A549 (cell line): ENCODE data around the gene DARS1. TPM values are rescaled to one million over a fixed set of nuclear protein-coding genes. Genes with fewer than 3 reads are reported as not detected.
A peak's percentile ranks its signal among the peaks of the same experiment; 100 is the strongest.

ENCODE experiments used
- ATAC-seq, 2 experiments: fragments of 200-7000 bp in 1 of 2; fragments of >200 bp in 1 of 2; cut with Nextera tagmentation in 1 of 2; cut with Tn5 transposase in 1 of 2; 3 replicates each; pipeline versions ENCODE4 v1.8.0 to v1.9.1; 2018 to 2020; ENCODE audit warnings: mild to moderate bottlenecking in 1 of 2, moderate library complexity in 1 of 2
- CTCF ChIA-PET: fragments of 300-600 bp; sonication (Branson Sonifier 250); formaldehyde crosslinking; extraction: SDS; loops from one replicate; lab custom pipeline; 2021; ENCODE audit warnings: antibody characterized with exemption, inconsistent platforms; lab: Yijun Ruan, JAX
- POLR2A ChIA-PET: fragments of 350-600 bp; formaldehyde crosslinking; extraction: SDS; loops from one replicate; lab custom pipeline; 2021; ENCODE audit warnings: antibody characterized with exemption, inconsistent platforms; lab: Yijun Ruan, JAX
- DNase-seq, 2 experiments: peaks; one replicate each; pipeline versions ENCODE4 v3.0.0 to v3.0.0-alpha.2; 2011 to 2016; ENCODE audit warnings: low read depth in 1 of 2, low spot score in 1 of 2
- FAIRE-seq: peaks from 2 replicates; lab custom pipeline; 2011; peaks lifted over from hg19 to GRCh38; lab: Jason Lieb, UNC
- H3K27ac ChIP-seq, 2 experiments: fragments of >200 bp; sonication (Bioruptor Twin); formaldehyde crosslinking; 3 replicates each; pipeline ENCODE4 v1.5.1; 2016 to 2017
- H3K4me1 ChIP-seq: fragments of >200 bp; sonication (Bioruptor Twin); formaldehyde crosslinking; 3 replicates; pipeline ENCODE4 v1.6.1; 2016
- H3K4me2 ChIP-seq: fragments of >200 bp; sonication (Bioruptor Twin); formaldehyde crosslinking; 3 replicates; pipeline ENCODE4 v1.6.1; 2016
- H3K4me3 ChIP-seq: fragments of >200 bp; sonication (Bioruptor Twin); formaldehyde crosslinking; 3 replicates; pipeline ENCODE4 v1.5.1; 2016
- H3K9me3 ChIP-seq: fragments of >200 bp; sonication (Bioruptor Twin); formaldehyde crosslinking; 3 replicates; pipeline ENCODE4 v1.6.1; 2016
- FOSB ChIP-seq: fragments of 250-450 bp; sonication (Bioruptor Pico); IDR thresholded peaks from 2 replicates; pipeline ENCODE4 v1.5.0; 2020; ENCODE audit warnings: mild to moderate bottlenecking, moderate library complexity
- HEYL ChIP-seq: fragments of 250-450 bp; sonication (Bioruptor Pico); IDR thresholded peaks from 2 replicates; pipeline ENCODE4 v1.8.0; 2021; ENCODE audit warnings: mild to moderate bottlenecking, moderate library complexity
- HOXA7 ChIP-seq: fragments of 250-450 bp; sonication (Bioruptor Pico); IDR thresholded peaks from 2 replicates; pipeline ENCODE4 v1.5.0; 2020; ENCODE audit warnings: mild to moderate bottlenecking, moderate library complexity
- KDM5A ChIP-seq: fragments of 200-600 bp; sonication (generic); IDR thresholded peaks from 2 replicates; pipeline ENCODE4 v1.6.1; 2016; ENCODE audit warnings: antibody characterized with exemption, mild to moderate bottlenecking
- ZC3H11A ChIP-seq: fragments of 450-650 bp; IDR thresholded peaks from 2 replicates; pipeline ENCODE4 v1.6.1; 2014; ENCODE audit warnings: antibody characterized with exemption, mild to moderate bottlenecking
- WGBS: methylation state at CpG from one replicate; pipeline ENCODE4 v1.1.6; 2017; ENCODE audit errors: missing lambda C conversion rate; 5-methylcytosine and 5-hydroxymethylcytosine counted together
- polyA plus RNA-seq, 4 experiments: library from polyadenylated mRNA; depleted of rRNA in 3 of 4; stranded (reverse); fragments of >200 nt; fragmentation: RNase III in 1 of 4; extraction: RNeasy Plus Mini Kit Qiagen cat#74134 plus additional on column Dnase treatment in 1 of 4; gene quantifications; 2 replicates in 3 of 4; 3 replicates in 1 of 4; pipeline ENCODE4 v1.2.3, GENCODE V29; 2011 to 2017
- TF ChIP-seq, protein P1 (sequence below): fragments of 250-450 bp; sonication (Bioruptor Pico); IDR thresholded peaks from 2 replicates; pipeline ENCODE4 v1.5.0; 2021; ENCODE audit warnings: mild to moderate bottlenecking, moderate library complexity, borderline replicate concordance
- TF ChIP-seq, protein P2 (sequence below): fragments of >200 bp; sonication (Bioruptor Twin); formaldehyde crosslinking; IDR thresholded peaks from 3 replicates; pipeline ENCODE4 v1.5.1; 2016
- TF ChIP-seq, protein P3 (sequence below): fragments of 450-650 bp; IDR thresholded peaks from 2 replicates; pipeline ENCODE4 v1.6.1; 2014; ENCODE audit warnings: antibody characterized with exemption
- TF ChIP-seq, protein P4 (sequence below): fragments of 200-600 bp; sonication (generic); IDR thresholded peaks from 2 replicates; pipeline ENCODE4 v1.6.1; 2016; ENCODE audit warnings: antibody characterized with exemption, mild to moderate bottlenecking, moderate library complexity
- TF ChIP-seq, protein P5 (sequence below): IDR thresholded peaks from 2 replicates; pipeline ENCODE4 v1.6.1; 2012; ENCODE audit warnings: low read depth, borderline replicate concordance

The DARS1 gene
- polyA plus RNA-seq, 2 of the 4 experiments (the other 2 are of a cell fraction): 83.8 to 130 TPM

DNA sequence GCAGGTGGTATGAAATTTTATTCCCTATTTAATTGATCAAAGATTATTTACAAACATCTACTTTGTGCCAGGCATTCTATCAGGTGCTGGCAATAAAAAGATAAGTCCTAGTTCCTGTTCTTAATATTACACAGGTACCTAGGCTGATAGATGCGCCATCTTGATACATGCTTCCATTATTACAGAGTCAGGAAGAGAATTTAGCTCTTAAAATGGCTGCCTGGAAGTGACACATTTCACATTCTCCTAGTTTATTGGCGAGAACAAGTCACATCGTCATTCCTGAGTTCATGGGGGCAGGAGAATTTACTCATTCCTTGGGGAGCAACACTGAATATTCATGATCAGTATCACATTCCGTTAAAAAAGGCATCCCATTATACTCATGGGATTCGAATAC, 1.1 kb upstream of the DARS1 start:
- peaks cover 14% of the 10 kb centered on the region for H3K4me1 ChIP-seq
- FAIRE-seq (no peak), ATAC-seq (no peak), DNase-seq (no peak)
- no peaks in the 10 kb centered on the region for H3K9me3 ChIP-seq
- no peak overlapping the region for H3K4me2 ChIP-seq
- CTCF ChIA-PET: no interaction called here
- H3K27ac ChIP-seq: no peak overlapping the region
- TF ChIP-seq, protein P1, sequence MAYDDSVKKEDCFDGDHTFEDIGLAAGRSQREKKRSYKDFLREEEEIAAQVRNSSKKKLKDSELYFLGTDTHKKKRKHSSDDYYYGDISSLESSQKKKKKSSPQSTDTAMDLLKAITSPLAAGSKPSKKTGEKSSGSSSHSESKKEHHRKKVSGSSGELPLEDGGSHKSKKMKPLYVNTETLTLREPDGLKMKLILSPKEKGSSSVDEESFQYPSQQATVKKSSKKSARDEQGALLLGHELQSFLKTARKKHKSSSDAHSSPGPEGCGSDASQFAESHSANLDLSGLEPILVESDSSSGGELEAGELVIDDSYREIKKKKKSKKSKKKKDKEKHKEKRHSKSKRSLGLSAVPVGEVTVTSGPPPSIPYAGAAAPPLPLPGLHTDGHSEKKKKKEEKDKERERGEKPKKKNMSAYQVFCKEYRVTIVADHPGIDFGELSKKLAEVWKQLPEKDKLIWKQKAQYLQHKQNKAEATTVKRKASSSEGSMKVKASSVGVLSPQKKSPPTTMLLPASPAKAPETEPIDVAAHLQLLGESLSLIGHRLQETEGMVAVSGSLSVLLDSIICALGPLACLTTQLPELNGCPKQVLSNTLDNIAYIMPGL (CRISPR knock-in tag): no peak
- TF ChIP-seq ZC3H11A (no peak), KDM5A (no peak)
- TF ChIP-seq, protein P2, sequence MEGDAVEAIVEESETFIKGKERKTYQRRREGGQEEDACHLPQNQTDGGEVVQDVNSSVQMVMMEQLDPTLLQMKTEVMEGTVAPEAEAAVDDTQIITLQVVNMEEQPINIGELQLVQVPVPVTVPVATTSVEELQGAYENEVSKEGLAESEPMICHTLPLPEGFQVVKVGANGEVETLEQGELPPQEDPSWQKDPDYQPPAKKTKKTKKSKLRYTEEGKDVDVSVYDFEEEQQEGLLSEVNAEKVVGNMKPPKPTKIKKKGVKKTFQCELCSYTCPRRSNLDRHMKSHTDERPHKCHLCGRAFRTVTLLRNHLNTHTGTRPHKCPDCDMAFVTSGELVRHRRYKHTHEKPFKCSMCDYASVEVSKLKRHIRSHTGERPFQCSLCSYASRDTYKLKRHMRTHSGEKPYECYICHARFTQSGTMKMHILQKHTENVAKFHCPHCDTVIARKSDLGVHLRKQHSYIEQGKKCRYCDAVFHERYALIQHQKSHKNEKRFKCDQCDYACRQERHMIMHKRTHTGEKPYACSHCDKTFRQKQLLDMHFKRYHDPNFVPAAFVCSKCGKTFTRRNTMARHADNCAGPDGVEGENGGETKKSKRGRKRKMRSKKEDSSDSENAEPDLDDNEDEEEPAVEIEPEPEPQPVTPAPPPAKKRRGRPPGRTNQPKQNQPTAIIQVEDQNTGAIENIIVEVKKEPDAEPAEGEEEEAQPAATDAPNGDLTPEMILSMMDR: no peak
- WGBS: 85% methylated on average over 5 of the region's 5 CpGs
- POLR2A ChIA-PET: no interaction called here
- H3K4me3 ChIP-seq: no peak overlapping the region

DNA sequence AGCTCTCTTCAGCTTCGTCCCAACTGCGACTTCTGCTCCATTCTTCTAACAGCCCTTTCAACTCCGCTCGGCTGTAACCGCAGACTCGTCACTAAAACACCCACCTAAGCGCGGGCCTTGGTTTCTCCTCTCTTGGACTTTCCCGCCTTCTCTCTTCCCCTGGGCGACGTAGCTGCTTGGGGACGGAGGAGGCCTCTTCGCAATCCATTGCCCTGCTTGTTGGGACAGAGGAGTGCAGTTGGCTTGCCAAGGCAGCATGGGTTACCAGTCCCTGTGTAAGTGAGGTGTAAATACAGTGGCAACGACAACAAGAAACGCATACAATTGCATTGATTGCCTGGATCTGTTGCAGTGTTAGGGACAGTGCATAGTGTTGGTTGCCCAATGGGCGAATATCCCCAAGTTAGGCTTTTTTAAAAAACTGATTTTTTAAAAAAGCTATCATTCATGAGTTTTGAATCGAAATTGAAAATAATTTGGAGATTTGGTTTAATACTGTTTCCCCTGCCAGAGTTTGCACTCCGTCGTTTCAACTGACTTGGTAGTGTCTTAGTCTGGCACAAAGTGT, 484 bp upstream of the DARS1 start:
- CTCF ChIA-PET: no interaction called here
- FAIRE-seq: no peak

DNA sequence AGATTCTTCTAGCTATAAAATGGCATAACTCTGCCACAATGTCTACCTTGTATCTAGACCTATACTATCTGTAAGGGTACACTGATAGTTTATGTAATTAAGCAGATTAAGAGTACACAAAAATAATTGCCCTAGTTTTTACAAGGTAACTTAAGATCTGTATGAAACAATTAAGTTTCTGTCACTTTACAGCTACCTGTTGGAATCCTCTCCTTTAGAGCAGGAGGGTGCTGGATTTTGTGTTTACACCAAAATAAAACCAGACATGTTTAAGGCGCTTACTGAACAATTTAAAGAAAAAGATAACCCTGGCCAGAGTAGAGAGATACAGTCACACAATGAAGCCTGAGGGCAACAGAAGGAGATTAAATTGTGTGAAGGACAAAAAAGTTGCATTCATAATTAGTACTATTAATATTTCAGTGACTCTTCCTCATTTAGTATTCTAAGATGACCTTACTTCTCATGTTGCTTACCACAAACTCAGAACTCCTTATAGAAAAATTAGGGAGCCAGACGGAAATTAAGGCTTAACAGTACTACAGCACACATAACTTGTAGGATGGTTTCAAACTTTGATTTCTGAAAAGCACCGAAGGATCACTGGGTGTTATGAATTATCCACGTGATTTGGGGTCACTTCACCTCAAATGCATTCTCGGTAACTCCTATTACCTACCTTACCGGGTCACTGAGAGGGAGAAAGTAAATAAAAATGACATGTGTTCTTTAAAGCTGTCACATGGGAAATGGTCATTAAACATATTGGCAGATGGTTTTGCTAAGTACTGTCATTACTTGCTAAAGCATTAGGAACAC, 1.0 kb downstream of the DARS1 start:
- H3K4me1 ChIP-seq: peaks cover 14% of the 10 kb centered on the region
- ATAC-seq (peak in 1 of 2 experiments; percentile 1; a peak in 2 of 6 replicates), DNase-seq (no peak), FAIRE-seq (no peak)
- TF ChIP-seq ZC3H11A (no peak), HOXA7 (CRISPR knock-in tag) (0 out of 2 replicates have a peak, but pooled peaks have one; percentile 53), FOSB (CRISPR knock-in tag) (0 out of 2 replicates have a peak, but pooled peaks have one; percentile 59)
- TF ChIP-seq, protein P3, sequence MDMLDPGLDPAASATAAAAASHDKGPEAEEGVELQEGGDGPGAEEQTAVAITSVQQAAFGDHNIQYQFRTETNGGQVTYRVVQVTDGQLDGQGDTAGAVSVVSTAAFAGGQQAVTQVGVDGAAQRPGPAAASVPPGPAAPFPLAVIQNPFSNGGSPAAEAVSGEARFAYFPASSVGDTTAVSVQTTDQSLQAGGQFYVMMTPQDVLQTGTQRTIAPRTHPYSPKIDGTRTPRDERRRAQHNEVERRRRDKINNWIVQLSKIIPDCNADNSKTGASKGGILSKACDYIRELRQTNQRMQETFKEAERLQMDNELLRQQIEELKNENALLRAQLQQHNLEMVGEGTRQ: peak; percentile 49
- no peaks in the 10 kb centered on the region for H3K9me3 ChIP-seq
- peak overlapping the region; percentile 89 for H3K4me2 ChIP-seq
- peak overlapping the region; percentile 98 for H3K27ac ChIP-seq
- ChIA-PET POLR2A (no interaction called here), CTCF (no interaction called here)
- 5% methylated on average over 6 of the region's 6 CpGs for WGBS
- peak overlapping the region; percentile 91 for H3K4me3 ChIP-seq

More for the DNA sequence above, 484 bp upstream of the DARS1 start:
- Histone ChIP-seq H3K4me1 (peaks cover 14% of the 10 kb centered on the region), H3K9me3 (no peaks in the 10 kb centered on the region), H3K27ac (peak overlapping the region; percentile 98), H3K4me3 (peak overlapping the region; percentile 91), H3K4me2 (peak overlapping the region; percentile 89)
- POLR2A ChIA-PET: interaction anchor here (0.5 to 1.0 kb wide), 6 partner anchors 23 to 995 kb away, joined by 3 to 5 read pairs (median 3); partner anchors contain the start of gene MCM6
- WGBS: 58% methylated on average over 18 of the region's 19 CpGs
- ATAC-seq (peak; percentile 25 to 28; a peak in 4 of 6 replicates), DNase-seq (peak in 1 of 2 experiments; percentile 12)
- TF ChIP-seq, protein P4, sequence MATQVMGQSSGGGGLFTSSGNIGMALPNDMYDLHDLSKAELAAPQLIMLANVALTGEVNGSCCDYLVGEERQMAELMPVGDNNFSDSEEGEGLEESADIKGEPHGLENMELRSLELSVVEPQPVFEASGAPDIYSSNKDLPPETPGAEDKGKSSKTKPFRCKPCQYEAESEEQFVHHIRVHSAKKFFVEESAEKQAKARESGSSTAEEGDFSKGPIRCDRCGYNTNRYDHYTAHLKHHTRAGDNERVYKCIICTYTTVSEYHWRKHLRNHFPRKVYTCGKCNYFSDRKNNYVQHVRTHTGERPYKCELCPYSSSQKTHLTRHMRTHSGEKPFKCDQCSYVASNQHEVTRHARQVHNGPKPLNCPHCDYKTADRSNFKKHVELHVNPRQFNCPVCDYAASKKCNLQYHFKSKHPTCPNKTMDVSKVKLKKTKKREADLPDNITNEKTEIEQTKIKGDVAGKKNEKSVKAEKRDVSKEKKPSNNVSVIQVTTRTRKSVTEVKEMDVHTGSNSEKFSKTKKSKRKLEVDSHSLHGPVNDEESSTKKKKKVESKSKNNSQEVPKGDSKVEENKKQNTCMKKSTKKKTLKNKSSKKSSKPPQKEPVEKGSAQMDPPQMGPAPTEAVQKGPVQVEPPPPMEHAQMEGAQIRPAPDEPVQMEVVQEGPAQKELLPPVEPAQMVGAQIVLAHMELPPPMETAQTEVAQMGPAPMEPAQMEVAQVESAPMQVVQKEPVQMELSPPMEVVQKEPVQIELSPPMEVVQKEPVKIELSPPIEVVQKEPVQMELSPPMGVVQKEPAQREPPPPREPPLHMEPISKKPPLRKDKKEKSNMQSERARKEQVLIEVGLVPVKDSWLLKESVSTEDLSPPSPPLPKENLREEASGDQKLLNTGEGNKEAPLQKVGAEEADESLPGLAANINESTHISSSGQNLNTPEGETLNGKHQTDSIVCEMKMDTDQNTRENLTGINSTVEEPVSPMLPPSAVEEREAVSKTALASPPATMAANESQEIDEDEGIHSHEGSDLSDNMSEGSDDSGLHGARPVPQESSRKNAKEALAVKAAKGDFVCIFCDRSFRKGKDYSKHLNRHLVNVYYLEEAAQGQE: peak; percentile 17; the same call in 1 of the 2 replicates
- TF ChIP-seq HEYL (CRISPR knock-in tag): no peak
- TF ChIP-seq, protein P5, sequence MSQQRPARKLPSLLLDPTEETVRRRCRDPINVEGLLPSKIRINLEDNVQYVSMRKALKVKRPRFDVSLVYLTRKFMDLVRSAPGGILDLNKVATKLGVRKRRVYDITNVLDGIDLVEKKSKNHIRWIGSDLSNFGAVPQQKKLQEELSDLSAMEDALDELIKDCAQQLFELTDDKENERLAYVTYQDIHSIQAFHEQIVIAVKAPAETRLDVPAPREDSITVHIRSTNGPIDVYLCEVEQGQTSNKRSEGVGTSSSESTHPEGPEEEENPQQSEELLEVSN: peak; percentile 53; the same call in 1 of the 2 replicates
